AG04450 (cell line): ENCODE results near the gene RNF135. TPM values are rescaled to one million over a fixed set of nuclear protein-coding genes. Genes with fewer than 3 reads are reported as not detected.

Experiments
- CTCF ChIA-PET: fragments of 300-600, 350-600 bp; formaldehyde crosslinking; extraction: SDS; loops from one replicate; lab custom pipeline; 2022; ENCODE audit warnings: antibody characterized with exemption, inconsistent platforms; lab: Charles Lee
- POLR2A ChIA-PET: fragments of 350-600 bp; formaldehyde crosslinking; extraction: SDS; loops from one replicate; lab custom pipeline; 2021; ENCODE audit warnings: antibody characterized with exemption, inconsistent platforms; lab: Yijun Ruan, JAX
- DNase-seq: peaks from one replicate; pipeline ENCODE4 v3.0.0-alpha.2; 2011; ENCODE audit warnings: low read depth, low spot score
- H3K27ac ChIP-seq: one replicate; pipeline ENCODE4 v1.5.1; 2012; ENCODE audit warnings: low read depth, low read length, control low read depth
- H3K27me3 ChIP-seq: one replicate; pipeline ENCODE4 v1.6.0; 2012; ENCODE audit warnings: low read length; ENCODE audit not compliant: control insufficient read depth, insufficient read depth
- H3K4me3 ChIP-seq: 2 replicates; pipeline ENCODE4 v1.5.1; 2011; ENCODE audit warnings: mild to moderate bottlenecking, low read depth, low read length, control low read depth
- H3K9me3 ChIP-seq: 2 replicates; pipeline ENCODE4 v1.5.1; 2012; ENCODE audit warnings: low read length; ENCODE audit not compliant: control insufficient read depth, insufficient read depth
- polyA plus RNA-seq: library from polyadenylated mRNA; depleted of rRNA; stranded (reverse); fragments of >200 nt; gene quantifications from 2 replicates; pipeline ENCODE4 v1.2.3, GENCODE V29; 2011
- TF ChIP-seq, protein P1 (sequence below): IDR thresholded peaks from 2 replicates; pipeline ENCODE4 v1.5.1; 2011; ENCODE audit warnings: low read depth, low read length, control low read depth, inconsistent platforms

RNF135 gene
- polyA plus RNA-seq, 1 experiment, result 15.9 TPM

GRCh38 chr17:30997842-30998241 lies 27.0 kb downstream of the RNF135 start:
- DNase-seq, result no peak

GRCh38 chr17:31002047-31002446 lies 31.2 kb downstream of the RNF135 start:
- no peaks in the 10 kb centered on the region for H3K9me3 ChIP-seq
- no peak overlapping the region for H3K27ac ChIP-seq
- no peaks in the 10 kb centered on the region for H3K27me3 ChIP-seq
- ChIA-PET CTCF (interaction anchor here (1.1 kb wide), 1 partner anchor 108 kb away, joined by 4 read pairs; no protein-coding TSS in a partner anchor), POLR2A (interaction anchor here (0.6 kb wide), 1 partner anchor 279 kb away, joined by 6 read pairs; no protein-coding TSS in a partner anchor)
- H3K4me3 ChIP-seq, result no peak overlapping the region
- TF ChIP-seq, protein P1, sequence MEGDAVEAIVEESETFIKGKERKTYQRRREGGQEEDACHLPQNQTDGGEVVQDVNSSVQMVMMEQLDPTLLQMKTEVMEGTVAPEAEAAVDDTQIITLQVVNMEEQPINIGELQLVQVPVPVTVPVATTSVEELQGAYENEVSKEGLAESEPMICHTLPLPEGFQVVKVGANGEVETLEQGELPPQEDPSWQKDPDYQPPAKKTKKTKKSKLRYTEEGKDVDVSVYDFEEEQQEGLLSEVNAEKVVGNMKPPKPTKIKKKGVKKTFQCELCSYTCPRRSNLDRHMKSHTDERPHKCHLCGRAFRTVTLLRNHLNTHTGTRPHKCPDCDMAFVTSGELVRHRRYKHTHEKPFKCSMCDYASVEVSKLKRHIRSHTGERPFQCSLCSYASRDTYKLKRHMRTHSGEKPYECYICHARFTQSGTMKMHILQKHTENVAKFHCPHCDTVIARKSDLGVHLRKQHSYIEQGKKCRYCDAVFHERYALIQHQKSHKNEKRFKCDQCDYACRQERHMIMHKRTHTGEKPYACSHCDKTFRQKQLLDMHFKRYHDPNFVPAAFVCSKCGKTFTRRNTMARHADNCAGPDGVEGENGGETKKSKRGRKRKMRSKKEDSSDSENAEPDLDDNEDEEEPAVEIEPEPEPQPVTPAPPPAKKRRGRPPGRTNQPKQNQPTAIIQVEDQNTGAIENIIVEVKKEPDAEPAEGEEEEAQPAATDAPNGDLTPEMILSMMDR, result no peak
- no peak for DNase-seq

More at GRCh38 chr17:30997842-30998241, 27.0 kb downstream of the RNF135 start:
- POLR2A ChIA-PET, result no interaction called here
- Histone ChIP-seq H3K27me3 (no peaks in the 10 kb centered on the region), H3K4me3 (no peak overlapping the region), H3K27ac (no peak overlapping the region), H3K9me3 (no peaks in the 10 kb centered on the region)
- TF ChIP-seq, protein P1, result no peak
- CTCF ChIA-PET, result no interaction called here

DNA sequence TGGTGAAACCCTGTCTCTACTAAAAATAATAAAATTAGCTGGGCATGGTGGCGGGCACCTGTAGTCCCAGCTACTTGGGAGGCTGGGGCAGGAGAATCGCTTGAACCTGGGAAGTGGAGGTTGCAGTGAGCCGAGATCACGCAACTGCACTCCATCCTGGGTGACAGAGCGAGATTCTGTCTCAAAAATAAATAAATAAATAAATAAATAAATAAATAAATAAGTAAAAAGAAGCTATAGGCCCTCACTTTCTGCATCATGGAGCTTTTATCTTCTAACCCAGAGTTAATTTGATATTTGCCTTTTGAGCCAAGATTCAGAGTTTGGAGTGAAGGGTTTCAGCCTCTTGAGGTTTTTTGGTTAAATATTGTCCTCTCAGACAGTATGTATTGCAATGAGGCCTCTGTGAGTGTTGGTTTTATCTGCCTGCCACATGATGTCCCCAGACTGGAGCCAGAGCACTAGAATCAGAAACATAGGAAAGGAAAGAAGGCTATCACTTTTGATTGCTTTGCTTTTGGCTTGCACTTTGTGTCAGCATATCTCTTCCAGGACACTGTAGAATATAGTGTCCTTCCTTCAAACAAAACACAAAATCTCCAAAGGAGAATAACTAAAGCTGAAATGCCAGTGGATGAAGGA lies 32.5 kb downstream of the RNF135 start:
- CTCF ChIA-PET, result no interaction called here
- POLR2A ChIA-PET, result no interaction called here

GRCh38 chr17:31004160-31004559 lies 33.3 kb downstream of the RNF135 start:
- Histone ChIP-seq H3K9me3 (peaks cover 3% of the 10 kb centered on the region; the same call in 1 of the 2 replicates), H3K27me3 (no peaks in the 10 kb centered on the region), H3K4me3 (no peak overlapping the region), H3K27ac (no peak overlapping the region)
- TF ChIP-seq, protein P1, result no peak
- DNase-seq, result no peak
- ChIA-PET POLR2A (no interaction called here), CTCF (interaction anchor here (0.6 kb wide), 1 partner anchor 368 kb away, joined by 3 read pairs; no protein-coding TSS in a partner anchor)

More for the DNA sequence above, 32.5 kb downstream of the RNF135 start:
- Histone ChIP-seq H3K27me3 (no peaks in the 10 kb centered on the region), H3K27ac (no peak overlapping the region), H3K4me3 (no peak overlapping the region), H3K9me3 (peaks cover 3% of the 10 kb centered on the region; the same call in 1 of the 2 replicates)
- no peak for DNase-seq
- TF ChIP-seq, protein P1, result no peak
